AG09319 (cell line): Measurements from ENCODE around the gene PRICKLE2.

ENCODE experiments used
- DNase-seq: peaks from one replicate; pipeline ENCODE4 v3.0.0-alpha.2; 2010; ENCODE audit warnings: low read depth; ENCODE audit errors: extremely low read depth
- TF ChIP-seq, protein P1 (sequence below): IDR thresholded peaks from 2 replicates; pipeline ENCODE4 v1.5.1; 2011; ENCODE audit warnings: low read depth, mild to moderate bottlenecking, inconsistent platforms, low read length, moderate library complexity

Gene PRICKLE2

DNA sequence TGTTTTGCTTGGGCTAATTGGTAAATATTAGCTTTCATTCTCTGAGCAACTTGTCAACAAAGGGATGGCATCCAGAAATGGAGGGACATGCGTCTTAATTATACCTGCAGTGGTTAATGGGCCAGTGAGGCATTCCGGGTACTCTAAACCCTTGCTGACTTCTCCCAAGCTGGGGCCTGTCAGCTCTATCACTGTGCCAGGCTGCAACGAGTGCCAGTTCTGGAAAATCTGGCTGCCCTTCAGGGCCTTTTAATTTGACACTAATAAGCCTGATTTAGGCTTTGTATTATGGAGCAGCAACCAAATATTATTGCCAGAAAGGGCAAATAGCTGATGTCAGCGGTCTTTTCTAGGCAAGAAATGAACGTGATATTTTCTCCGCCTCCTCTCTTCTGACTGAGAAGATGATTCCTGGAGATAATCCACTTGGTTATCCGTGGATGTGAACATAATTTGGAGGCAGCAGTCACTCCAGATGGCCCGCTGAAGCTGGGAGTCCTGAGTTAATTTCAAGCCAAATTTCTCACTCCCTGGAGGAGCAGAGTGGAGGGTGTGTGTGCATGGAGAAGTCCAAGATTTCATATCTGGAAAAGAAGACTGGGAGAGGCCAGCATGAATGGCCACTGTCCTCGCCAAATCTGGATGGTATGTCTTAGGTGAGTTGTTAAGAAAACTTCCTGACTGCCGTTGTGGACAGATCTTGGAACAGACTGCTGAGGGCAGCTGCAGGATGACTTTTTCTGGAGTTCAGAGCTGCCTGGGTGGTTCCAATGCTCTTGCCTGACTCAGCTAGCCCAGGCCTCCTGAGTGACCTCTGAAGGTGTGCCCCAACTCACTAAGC is 157.5 kb downstream of the PRICKLE2 start:
- TF ChIP-seq, protein P1, sequence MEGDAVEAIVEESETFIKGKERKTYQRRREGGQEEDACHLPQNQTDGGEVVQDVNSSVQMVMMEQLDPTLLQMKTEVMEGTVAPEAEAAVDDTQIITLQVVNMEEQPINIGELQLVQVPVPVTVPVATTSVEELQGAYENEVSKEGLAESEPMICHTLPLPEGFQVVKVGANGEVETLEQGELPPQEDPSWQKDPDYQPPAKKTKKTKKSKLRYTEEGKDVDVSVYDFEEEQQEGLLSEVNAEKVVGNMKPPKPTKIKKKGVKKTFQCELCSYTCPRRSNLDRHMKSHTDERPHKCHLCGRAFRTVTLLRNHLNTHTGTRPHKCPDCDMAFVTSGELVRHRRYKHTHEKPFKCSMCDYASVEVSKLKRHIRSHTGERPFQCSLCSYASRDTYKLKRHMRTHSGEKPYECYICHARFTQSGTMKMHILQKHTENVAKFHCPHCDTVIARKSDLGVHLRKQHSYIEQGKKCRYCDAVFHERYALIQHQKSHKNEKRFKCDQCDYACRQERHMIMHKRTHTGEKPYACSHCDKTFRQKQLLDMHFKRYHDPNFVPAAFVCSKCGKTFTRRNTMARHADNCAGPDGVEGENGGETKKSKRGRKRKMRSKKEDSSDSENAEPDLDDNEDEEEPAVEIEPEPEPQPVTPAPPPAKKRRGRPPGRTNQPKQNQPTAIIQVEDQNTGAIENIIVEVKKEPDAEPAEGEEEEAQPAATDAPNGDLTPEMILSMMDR = no peak
- DNase-seq = no peak

- TF ChIP-seq, protein P1 = no peak
- DNase-seq = no peak
Measured at GRCh38 chr3:64064804-64065203, 160.5 kb downstream of the PRICKLE2 start.

DNA sequence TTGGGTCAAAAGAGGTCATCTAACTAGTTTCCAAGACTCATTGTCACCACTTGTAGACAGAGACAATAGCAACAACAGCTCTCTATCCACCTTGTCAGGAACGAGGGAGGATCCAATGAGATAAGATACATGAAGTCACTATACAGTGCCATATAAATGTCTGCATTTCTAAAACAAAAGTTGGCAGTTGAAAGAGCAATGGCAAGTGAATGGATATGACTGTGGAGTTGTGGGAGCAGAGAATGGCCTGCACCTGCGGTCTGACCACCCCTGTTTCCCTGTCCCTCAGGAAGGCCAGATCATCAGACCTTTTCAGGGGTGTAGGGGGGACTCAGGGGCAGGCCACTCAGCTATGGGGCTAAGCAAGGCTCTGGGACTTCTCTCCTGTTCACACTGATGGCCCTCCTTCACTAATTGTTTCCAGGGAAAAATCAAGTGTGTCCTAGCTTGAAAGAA is 161.3 kb downstream of the PRICKLE2 start:
- TF ChIP-seq, protein P1 = no peak
- no peak for DNase-seq

GRCh38 chr3:64063207-64063982 is 161.9 kb downstream of the PRICKLE2 start:
- TF ChIP-seq, protein P1 = no peak

DNA sequence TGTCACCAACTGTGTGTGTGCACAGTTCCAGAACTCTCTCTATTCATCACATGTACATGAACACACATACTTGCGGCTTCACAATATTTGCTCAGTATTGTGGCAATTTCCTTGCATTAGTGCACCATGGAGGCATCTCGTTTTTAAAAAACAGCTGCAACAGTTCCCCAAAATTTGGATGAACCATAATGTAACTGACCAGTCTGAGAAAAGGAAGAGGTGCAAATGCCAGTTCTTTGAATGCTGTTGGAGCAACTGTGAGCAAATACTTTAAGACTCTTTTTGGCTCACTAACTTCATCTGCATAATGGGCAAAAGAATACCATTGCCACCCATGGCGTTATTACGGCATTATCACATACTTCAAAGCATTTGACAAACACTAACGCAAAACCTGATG is 163.6 kb downstream of the PRICKLE2 start:
- DNase-seq = no peak
- TF ChIP-seq, protein P1 = no peak

More at GRCh38 chr3:64063207-64063982, 161.9 kb downstream of the PRICKLE2 start:
- DNase-seq = no peak

DNA sequence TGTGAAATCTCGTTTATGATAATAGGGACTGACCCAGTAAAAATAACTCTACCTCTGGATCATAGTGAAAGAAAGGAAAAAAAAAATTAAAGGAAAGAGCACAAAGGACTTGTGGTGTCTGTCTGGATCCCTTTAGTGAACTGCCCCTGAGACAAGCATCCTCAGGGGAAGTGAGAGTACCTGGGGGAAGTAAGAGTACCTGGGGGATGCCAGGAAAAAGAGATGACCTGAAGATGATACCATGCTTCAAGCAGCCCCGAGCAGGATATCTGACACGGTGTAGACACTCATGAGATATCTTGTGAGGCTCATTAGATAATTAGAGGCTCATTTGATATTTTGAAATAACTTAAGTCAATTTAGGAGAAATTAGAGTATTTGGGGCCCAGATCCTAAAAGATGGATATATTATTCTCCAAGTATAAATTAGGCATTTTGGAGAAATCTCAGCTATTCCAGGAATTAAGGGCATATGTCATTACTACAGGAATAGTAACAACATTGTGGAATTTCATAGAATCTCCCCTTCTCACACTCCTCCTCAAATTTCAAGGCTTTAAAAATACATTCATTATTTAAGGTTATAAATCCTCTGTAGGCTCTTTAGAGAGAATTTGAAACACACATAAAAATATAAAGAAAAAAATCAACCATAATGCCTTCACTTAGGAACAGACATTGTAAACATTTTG is 165.6 kb downstream of the PRICKLE2 start:
- TF ChIP-seq, protein P1 = no peak
- DNase-seq = no peak
